ENCODE data around the gene ZNF724.
A peak's percentile ranks its signal among the peaks of the same experiment; 100 is the strongest.
"Not testable (repeated sequence)": the region's sequence is repeated elsewhere in the genome, so short reads cannot be mapped to it uniquely, and the experiment has no call there.

ZNF724 gene
- total RNA-seq: 3.0 reads per million, percentile 10 among the genes with 10 or more reads in this experiment

DNA sequence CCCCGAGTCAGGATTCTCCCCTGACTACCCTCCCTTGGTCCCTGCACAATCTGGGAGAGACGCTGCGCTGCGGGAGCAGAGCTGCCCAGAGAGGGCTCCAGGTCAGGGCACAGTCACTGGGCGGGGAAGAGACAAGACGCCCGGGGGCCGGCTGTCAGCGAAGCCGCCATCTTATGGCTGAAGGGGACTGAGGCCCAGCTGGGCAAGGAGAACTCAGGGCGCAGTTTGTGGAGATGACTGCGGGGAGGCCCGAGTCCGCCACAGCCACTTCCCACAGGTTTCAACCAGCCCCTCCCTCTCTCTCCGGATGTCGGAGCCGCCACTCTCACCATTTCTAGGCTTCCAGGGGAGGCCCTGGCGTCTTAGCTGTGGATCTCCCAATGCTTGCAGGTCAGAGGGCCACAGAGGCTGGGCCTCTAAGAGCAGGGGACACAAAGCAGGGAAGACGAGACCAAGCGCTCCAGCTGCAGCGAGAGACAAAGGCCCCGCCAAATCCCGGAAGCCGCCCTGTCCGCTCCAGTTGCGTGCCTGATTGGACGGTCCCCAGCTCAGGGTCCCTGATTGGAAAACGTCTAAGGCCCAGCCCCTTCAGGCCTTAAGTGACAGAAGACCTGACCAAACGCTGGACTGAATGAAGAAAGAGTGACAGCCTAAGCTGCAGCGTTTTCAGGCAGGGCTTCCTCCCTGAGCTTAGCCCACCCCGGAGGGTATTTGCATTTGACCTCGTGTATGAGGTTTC, at the start of gene ZNF724:
TSS of gene ZNF724 (minus strand) at position 484 of the 739 bp plus-strand sequence. CDS start at position 332, 152 bp downstream.
- peak; percentile 85 for DNase-seq

DNA sequence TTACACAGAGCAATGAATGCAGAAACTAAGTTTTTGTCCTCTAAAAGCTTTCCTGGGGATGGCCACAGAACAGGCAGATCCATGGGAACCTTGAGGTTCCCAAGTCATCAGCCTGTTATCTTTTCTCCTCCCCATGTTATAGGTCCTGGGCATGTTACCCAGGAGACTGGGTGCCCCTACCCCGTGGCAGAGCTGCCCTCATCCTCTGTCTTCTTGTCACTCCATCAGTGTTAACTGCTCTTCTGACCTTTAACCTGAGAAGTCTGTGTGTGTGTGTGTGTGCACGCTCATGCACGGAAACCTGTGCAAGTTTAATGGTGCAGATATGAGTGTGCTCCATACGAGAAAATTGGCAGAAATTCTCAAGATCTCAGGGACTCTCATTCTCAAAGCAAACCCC, 43.9 kb upstream of the ZNF724 start:
- DNase-seq: no peak

DNA sequence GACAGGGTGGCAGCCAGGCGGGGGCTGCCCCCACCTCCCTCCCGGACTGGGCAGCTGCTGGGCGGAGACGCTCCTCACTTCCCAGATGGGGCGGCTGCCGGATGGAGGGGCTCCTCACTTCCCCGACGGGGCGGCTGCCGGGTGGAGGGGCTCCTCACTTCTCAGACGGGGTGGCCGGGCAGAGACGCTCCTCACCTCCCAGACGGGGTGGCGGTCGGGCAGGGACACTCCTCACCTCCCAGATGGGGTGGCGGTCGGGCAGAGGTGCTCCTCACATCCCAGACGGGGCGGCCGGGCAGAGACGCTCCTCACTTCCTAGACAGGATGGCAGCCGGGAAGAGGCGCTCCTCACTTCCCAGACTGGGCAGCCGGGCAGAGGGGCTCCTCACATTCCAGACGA, 39.8 kb upstream of the ZNF724 start:
- not testable (repeated sequence) for DNase-seq

DNA sequence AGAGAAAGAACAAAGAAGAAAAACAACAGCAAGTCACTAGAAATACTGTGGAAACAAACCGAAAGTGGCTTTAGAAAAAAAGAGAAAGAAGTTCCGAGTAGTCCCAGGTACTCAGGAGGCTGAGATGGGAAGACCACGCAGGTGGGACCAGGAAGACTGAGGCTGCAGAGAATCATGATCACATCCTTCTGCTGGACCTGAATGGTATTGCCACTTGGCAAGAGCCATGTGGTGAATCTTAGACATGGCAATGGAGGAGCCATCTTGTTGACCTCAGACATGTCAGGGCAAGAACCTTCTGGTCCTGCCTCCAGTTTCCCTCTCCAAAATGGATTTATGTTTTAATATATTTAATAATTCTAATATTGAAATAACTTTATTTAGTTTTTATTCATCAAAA, 37.4 kb upstream of the ZNF724 start:
- DNase-seq: no peak

DNA sequence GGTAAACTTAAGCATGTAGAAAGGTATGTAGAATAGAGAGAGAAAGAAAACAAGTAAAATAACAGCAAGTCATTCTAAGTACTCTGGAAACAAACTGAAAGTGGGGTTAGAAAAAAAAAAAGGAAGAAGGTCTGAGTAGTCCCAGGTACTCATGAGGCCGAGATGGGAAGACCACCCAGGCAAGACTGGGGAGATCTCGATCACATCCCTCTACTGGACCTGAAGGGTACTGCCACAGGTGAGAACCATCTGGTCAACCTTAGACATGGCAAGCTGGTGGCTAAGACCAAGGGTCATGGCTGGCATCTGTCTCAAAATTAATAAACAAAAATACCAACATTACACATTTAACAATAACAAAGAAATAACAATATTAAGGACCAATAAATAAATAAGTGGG, 36.3 kb upstream of the ZNF724 start:
- no peak for DNase-seq

DNA sequence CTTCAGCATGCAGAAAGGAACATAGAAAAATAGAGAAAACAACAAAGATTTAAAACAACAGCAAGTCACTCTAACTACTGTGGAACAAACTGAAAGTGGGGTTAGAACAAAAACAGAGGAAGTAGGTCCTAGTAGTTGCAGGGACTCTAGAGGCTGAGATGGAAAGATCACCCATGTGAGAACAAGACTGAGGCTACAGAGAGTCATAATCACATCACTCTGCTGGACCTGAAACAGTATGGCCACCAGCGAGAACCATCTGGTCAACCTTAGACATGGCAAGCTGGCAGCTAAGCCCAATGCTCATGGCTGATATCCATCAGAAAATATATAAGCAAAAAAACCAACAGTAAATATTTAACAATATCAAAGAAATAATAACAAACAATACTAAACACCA, 35.8 kb upstream of the ZNF724 start:
- no peak for DNase-seq

DNA sequence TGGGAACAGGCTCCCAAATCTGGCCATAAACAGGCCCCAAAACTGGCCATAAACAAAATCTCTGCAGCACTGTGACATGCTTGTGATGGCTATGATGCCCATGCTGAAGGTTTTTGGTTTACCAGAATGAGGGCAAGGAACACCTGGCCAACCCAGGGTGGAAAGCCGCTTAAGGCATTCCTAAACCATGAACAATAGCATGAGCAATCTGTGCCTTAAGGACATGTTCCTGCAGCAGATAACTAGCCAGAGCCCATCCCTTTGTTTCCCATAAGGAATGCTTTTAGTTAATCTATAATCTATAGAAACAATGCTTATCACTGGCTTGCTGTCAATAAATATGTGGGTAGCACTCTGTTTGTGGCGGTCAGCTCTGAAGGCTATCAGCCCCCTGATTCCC, 35.1 kb upstream of the ZNF724 start:
- not testable (repeated sequence) for DNase-seq

DNA sequence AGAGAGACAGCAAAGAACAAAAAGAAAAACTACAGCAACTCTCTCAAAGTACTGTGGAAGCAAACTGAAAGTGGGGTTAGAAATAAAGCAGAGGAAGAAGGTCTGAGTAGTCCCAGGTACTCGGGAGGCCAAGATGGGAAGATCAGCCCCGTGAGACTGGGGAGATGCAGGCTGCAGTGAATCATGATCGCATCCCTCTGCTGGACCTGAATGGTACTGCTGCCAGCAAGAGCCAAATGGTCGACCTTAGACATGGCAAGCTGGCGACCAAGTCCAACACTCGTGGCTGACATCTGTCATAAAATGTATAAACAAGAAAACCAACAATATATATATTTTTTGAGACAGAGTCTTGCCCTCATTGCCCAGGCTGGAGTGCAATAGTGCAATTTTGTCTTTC, 33.7 kb upstream of the ZNF724 start:
- DNase-seq: peak; percentile 47

DNA sequence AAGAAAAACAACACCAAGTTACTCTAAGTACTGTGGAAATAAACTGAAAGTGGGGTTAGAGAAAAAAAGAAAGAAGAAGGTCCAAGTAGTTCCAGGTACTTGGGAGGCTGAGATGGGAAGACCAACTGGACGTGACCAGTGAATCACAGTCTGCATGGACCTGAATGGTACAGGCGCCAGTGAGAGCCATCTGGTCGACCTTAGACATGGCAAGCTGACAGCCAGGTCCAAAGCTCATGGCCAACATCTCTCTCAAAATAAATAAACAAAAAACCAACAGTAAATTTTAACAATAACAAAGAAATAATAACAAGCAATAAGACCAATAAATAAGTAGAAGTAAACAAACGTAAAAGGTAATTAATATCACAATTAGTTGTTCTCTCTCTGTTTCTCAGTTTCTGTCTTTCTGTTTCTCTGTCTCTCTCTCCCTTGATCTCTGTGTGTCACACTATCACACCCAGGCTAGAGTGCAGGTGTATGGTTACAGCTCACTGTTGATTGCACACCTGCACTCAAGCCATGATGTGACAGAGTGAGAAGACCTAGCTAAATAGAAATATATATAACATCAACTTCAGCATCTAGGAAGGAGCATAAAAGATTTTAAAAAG, 31.6 kb upstream of the ZNF724 start:
- DNase-seq: no peak

DNA sequence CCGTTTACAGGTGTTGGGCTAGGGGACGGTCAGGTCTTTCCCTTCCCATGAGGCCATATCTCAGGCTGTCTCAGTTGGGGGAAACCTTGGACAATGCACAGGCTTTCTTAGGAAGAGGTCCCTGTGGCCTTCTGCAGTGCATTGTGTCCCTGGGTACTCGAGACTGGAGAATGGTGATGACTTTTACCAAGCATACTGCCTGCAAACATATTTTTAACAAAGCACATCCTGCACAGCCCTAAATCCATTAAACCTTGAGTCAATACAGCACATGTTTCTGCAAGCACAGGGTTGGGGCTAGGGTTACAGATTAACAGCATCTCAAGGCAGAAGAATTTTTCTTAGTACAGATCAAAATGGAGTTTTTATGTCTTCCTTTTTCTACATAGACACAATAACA, 27.9 kb upstream of the ZNF724 start:
- DNase-seq: not testable (repeated sequence)

DNA sequence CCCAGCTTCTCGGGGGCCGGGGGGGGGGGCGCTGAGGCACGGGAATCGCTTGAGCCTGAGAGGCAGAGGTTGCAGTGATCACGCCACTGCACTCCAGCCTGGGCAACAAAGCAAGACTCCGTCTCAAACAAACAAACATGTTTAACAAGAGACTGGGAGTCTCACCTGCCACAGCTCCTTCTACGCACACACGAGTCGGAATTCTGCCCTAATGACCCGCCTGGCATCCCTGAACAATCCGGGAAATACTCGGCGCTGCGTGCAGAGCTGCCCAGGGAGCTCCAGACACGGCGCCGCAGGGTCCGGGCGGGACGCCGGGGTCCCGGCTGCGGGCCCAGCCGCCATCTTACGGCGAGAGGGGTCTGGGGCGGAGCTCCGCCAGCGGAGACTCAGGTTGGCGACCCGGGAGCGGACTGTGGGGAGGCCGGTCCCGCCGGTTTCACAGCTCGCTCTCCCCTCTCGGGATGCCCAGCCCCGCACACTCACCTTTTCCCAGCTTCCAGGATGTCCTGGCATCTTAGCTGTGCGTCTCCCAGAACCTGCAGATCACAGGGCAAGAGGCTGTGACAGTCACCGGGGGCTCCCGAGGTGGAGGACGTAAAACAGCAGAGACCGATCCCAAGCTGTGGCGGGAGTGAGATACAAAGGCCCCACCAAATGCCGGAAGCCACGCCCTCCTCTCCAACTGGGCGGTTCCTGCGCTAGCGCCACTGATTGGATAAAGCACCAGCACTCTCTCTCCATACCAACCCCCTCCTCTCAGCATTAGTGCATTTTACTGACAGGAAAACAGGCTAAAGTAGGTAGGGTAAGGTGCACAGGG, 23.6 kb upstream of the ZNF724 start:
- DNase-seq: peak; percentile 85

DNA sequence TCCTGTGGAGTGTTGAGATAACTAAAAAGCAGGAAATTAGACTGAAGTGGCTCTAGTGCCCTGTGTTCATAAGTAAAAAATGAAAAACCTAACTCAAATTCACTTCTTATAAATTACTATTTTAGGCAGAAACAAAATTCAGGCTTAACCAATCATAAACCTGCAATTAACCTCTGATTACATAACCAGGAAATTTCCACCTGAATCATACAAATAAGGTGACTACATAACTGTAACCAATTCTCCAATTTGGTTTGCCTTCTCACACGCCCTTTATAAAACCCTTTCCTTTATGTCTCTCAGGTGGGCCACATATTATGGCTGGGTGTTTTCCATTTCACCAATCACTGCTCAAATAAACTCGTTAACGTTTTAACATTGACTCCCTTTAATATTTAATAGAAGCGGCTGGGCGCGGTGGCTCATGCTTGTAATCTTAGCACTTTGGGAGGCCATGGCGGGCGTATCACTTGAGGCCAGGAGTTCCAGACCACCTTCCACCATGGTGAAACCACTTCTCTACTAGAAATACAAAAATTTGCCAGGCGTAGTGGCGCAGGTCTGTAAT, 22.9 kb upstream of the ZNF724 start:
- no peak for DNase-seq

DNA sequence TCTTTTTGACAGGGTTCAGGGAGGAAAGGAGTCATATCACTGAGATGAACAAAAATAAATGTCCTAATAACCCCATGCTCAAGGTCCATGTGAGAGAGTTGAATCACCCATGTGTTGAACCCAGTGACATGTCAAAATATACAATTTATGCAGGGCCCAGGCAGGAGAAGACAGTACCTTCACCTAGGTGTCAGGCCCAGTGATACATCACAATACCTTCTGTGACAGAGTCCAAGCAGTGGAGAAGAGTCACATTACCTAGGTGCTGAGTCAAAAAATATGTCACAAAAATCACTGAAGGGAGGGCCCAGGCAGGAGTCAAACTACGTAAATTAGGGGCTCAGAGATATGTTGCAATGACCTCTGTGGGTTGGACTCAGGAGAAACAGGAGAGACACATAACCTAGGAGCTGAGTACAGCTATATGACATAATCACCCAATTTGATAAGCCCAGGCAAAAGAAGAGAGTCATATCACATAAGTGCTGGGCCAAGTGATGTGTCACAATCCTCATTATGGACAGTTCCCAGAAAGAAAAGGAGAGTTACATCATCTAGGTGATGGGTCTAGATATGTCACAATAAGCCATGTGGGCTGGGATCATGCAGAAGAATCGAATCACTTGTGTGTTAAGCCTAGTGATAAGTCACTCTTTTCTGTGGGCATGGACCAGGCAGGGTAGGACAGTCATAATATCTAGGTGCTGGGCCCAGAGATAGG, 13.8 kb upstream of the ZNF724 start:
- DNase-seq: no peak

DNA sequence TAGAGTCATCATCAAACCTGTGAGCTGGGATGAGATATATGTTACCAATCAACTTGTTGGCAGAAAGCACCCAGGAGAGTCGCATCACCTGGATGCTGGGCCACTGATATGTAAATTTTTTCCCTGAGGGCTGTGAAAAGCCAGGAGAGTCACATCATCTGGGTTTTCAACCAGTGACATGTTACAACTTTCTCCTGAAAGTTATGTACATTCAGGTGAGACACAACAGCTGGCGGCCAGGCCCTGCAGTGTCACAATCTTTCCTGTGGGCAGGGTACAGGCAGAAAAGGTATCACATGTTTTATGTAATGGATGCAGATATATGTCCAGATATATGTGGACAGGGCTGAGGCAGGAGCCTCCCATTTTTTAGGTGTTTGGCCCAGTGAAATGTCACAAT, 13.2 kb upstream of the ZNF724 start:
- DNase-seq: no peak

DNA sequence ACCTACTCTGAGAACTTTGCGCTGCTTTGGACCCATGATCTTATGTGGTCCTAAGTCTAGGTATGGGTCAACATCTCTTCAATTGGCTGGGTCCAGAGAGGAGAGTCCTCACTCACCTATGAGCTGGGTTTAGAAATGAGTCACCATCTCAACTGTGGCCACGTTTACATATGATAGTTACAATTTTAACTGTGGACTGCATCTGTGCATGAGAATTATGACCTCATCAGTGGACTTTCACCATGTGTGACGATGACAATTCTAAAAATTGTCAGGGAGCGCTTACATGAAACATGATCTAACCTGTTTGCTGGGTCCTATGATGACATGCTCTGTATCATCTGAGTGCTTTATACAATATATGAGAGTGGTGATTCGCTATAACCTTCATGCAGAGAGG, 12.7 kb upstream of the ZNF724 start:
- no peak for DNase-seq

DNA sequence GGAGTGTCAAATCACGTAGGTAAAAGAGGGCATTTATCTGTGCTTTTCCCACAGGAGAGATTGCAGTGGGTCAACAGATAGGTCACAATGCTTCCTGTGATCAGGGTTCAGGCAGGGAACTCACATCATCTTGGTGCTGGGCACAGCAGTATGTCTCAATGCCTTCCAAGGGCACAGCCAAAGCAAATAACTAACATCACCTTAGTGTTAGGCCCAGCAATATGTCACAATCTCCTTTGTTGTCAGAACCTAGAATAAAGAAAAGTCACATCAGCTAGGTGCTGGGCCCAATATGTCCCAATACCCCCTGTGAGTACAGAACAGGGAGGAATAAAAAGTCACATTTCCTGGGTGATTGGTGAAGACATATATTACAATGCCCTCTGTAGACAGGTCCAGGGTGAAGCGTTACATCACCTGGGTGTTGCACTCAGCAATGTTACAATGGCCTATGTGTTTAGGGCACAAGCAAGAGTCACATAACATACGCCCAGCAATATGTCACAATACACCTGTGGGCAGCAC, 11.4 kb upstream of the ZNF724 start:
- no peak for DNase-seq

DNA sequence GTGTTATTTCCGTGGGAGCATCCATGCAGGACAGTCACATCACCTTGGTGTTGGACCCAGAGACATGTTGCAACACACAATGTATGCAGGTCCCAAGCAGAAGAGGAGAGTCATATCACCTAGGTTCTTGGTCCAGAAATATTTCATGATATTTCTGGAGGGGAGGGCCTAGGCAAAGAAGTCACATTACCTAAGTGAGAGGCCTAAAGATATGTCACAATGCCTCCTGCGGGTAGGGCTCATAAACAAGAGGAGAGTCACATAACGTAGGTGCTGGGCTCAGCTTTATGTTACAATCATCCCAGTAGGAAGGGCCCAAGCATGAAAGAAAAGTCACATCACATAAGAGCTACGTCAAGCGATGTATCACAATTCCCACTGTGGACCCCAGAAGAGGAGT, 10.8 kb upstream of the ZNF724 start:
- DNase-seq: no peak

DNA sequence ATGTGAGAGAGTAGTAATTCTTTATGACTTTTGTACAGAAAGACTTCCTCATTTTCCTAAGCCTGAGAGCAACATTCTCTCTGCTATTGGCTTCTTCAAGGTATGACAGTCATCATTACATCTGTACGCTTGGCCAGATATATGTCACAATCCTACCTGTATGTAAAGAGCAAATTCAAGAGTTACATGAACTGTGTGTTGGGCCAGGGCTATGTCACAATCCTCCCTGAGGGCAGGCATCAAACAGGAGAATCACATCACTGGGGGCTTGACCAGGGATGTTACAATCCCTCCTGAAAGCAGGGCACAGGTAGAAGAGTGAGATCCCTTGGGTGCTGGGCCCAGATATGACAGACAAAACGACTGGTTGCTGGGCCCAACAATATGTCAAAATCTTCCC, 9.8 kb upstream of the ZNF724 start:
- no peak for DNase-seq

DNA sequence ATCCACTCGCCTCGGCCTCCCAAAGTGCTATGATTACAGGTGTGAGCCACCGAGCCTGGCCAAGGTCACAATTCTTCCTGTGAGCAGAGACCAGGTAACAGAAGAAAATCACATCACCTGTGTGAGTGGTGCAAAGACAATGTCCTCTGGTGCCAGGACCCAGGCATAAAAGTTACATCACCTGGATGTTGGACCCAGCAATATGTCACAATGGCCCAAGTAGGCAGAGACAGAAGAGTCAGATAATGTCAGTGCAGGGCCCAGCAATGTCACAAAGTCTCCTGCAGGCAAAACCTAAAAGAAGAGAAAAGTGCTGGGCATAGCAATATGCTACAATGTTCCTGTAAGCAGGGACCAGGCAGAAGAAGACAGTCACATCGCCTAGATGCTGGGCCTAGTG, 5.5 kb upstream of the ZNF724 start:
- no peak for DNase-seq

DNA sequence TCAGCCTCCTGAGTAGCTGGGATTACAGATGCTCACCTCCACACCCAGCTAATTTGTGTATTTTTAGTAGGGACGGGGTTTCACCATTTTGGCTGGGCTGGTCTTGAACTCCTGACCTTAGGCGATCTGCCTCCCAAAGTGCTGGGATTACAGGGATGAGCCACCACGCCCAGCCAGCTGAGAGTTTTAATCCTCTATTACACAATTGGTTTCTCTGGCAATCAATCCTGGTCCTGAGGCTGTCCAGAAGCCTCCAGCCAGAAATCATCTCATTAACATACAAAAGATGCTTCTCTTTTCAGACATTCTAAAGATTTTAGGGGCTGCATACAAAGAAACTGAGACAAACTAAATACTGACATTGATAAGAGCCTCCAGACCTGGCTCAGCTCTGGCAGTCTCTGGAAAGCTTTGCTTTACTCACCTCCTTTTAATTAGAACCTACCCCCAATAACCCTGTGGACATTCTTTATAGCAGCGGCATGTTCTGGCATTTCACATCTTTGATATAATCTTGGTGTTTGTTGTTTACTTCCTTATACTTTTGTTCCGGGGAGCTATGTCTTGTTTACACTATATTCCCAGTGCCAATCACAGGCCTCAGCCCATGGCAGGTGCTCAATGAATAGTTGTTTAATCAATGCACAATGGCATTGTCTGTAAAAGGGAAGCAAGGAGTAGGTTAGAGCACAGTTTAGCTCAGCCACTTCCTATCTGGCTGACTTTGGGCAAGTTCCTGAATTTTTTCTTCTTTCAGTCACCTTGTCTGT, 4.1 kb upstream of the ZNF724 start:
- no peak for DNase-seq

DNA sequence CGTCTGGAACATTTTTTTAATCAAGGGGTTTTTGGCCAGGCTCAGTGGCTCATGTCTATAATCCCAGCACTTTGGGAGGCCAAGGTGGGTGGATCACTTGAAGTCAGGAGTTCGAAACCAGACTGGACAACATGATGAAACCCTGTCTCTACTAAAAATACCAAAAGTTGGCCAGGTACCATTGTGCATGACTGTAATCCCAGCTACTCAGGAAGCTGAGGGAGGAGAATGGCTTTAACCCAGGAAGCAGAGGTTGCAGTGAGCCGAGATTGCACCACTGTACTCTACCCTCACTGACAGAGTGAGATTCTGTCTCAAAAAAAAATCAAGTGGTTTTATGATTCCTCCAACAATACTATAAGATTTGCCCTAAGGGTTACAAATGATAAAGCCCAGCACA, 3.1 kb upstream of the ZNF724 start:
- DNase-seq: not testable (repeated sequence)

DNA sequence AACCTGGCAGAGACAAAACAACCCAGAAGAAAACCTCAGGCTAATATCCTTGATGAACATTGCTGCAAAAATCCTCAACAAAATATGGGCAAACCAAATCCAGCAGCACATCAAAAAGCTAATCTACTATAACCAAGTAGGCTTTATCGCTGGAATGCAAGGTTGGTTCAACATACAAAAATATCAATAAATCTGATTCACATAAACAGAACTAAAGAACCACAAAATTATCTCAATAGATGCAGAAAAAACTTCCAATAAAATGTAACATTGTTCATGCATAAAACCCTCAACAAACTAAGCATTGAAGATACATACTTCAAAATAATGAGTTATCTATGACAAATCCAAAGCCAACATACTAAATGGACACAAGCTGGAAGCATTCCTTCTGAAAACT, 8.8 kb downstream of the ZNF724 start:
- DNase-seq: no peak

All from effector CD4-positive, alpha-beta T cell (primary cell).